HEK293 (cell line): ENCODE data around the gene TSEN54.

Experiments
- GLI2 ChIP-seq: fragments of 450-650 bp; formaldehyde crosslinking; IDR thresholded peaks from 2 replicates; pipeline ENCODE4; 2017; ENCODE audit warnings: missing biosample characterization, missing genetic modification characterization, low read depth, borderline replicate concordance
- GLI4 ChIP-seq: fragments of 450-650 bp; formaldehyde crosslinking; IDR thresholded peaks from 2 replicates; pipeline ENCODE4 v1.5.1; 2016; ENCODE audit warnings: missing biosample characterization, missing genetic modification characterization
- IKZF3 ChIP-seq: fragments of 450-650 bp; IDR thresholded peaks from 2 replicates; pipeline ENCODE4 v1.5.0; 2018; ENCODE audit warnings: missing biosample characterization, mild to moderate bottlenecking, missing genetic modification characterization, moderate library complexity
- KLF7 ChIP-seq: fragments of 450-650 bp; formaldehyde crosslinking; IDR thresholded peaks from 2 replicates; pipeline ENCODE4 v1.5.1; 2016; ENCODE audit warnings: missing biosample characterization, missing genetic modification characterization, borderline replicate concordance
- MEIS1 ChIP-seq: sonication (generic); formaldehyde crosslinking; IDR thresholded peaks from 2 replicates; pipeline ENCODE4 v1.8.1; 2022; ENCODE audit warnings: missing genetic modification reagents, mild to moderate bottlenecking, borderline replicate concordance
- PRDM4 ChIP-seq: fragments of 450-650 bp; formaldehyde crosslinking; IDR thresholded peaks from 2 replicates; pipeline ENCODE4 v1.5.1; 2017; ENCODE audit warnings: missing biosample characterization, missing genetic modification characterization
- SETDB1 ChIP-seq: IDR thresholded peaks from one replicate; pipeline ENCODE4 v1.6.1; 2017; ENCODE audit warnings: mild to moderate bottlenecking, low read length, moderate library complexity, mixed read lengths; ENCODE audit not compliant: insufficient read length
- SP2 ChIP-seq: fragments of 450-650 bp; formaldehyde crosslinking; IDR thresholded peaks from 2 replicates; pipeline ENCODE4 v1.5.1; 2016; ENCODE audit warnings: missing biosample characterization, missing genetic modification characterization
- SP3 ChIP-seq: fragments of 450-650 bp; formaldehyde crosslinking; IDR thresholded peaks from 2 replicates; pipeline ENCODE4 v1.5.1; 2016; ENCODE audit warnings: missing biosample characterization, missing genetic modification characterization
- ZBTB44 ChIP-seq: fragments of 450-650 bp; IDR thresholded peaks from 2 replicates; pipeline ENCODE4 v1.5.1; 2018; ENCODE audit warnings: missing biosample characterization, mild to moderate bottlenecking, missing genetic modification characterization
- ZFP69B ChIP-seq: fragments of 450-650 bp; formaldehyde crosslinking; IDR thresholded peaks from 2 replicates; pipeline ENCODE4 v1.5.1; 2016; ENCODE audit warnings: missing biosample characterization, missing genetic modification characterization
- ZNF112 ChIP-seq: fragments of 450-650 bp; formaldehyde crosslinking; IDR thresholded peaks from 2 replicates; pipeline ENCODE4 v1.5.0; 2017; ENCODE audit warnings: missing biosample characterization, missing genetic modification characterization
- ZNF121 ChIP-seq: fragments of 450-650 bp; formaldehyde crosslinking; IDR thresholded peaks from 2 replicates; pipeline ENCODE4 v1.5.1; 2016; ENCODE audit warnings: missing biosample characterization, missing genetic modification characterization
- ZNF148 ChIP-seq: fragments of 450-650 bp; formaldehyde crosslinking; IDR thresholded peaks from 2 replicates; pipeline ENCODE4 v1.5.0; 2017; ENCODE audit warnings: missing biosample characterization, missing genetic modification characterization, borderline replicate concordance
- ZNF184 ChIP-seq: fragments of 450-650 bp; IDR thresholded peaks from 2 replicates; pipeline ENCODE4 v1.5.1; 2018; ENCODE audit warnings: missing biosample characterization, mild to moderate bottlenecking, missing genetic modification characterization
- ZNF239 ChIP-seq: fragments of 450-650 bp; formaldehyde crosslinking; IDR thresholded peaks from 2 replicates; pipeline ENCODE4 v1.5.1; 2016; ENCODE audit warnings: missing biosample characterization, missing genetic modification characterization
- ZNF335 ChIP-seq: fragments of 450-650 bp; formaldehyde crosslinking; conservative IDR thresholded peaks from 2 replicates; pipeline ENCODE4 v1.5.1; 2016; ENCODE audit warnings: missing biosample characterization, missing genetic modification characterization
- ZNF350 ChIP-seq: fragments of 450-650 bp; formaldehyde crosslinking; IDR thresholded peaks from 2 replicates; pipeline ENCODE4 v1.5.0; 2017; ENCODE audit warnings: missing biosample characterization, mild to moderate bottlenecking, missing genetic modification characterization
- ZNF529 ChIP-seq: fragments of 450-650 bp; formaldehyde crosslinking; IDR thresholded peaks from 2 replicates; pipeline ENCODE4 v1.5.1; 2017; ENCODE audit warnings: missing genetic modification characterization, missing biosample characterization; ENCODE audit not compliant: insufficient replicate concordance
- ZNF530 ChIP-seq: fragments of 450-650 bp; formaldehyde crosslinking; IDR thresholded peaks from 2 replicates; pipeline ENCODE4 v1.5.1; 2016; ENCODE audit warnings: low read depth, missing biosample characterization, missing genetic modification characterization
- ZNF544 ChIP-seq: fragments of 450-650 bp; formaldehyde crosslinking; IDR thresholded peaks from 2 replicates; pipeline ENCODE4 v1.5.0; 2017; ENCODE audit warnings: missing biosample characterization, missing genetic modification characterization
- ZNF558 ChIP-seq: fragments of 450-650 bp; formaldehyde crosslinking; IDR thresholded peaks from 2 replicates; pipeline ENCODE4 v1.5.1; 2016; ENCODE audit warnings: missing biosample characterization, missing genetic modification characterization
- ZNF571 ChIP-seq: fragments of 450-650 bp; formaldehyde crosslinking; IDR thresholded peaks from 2 replicates; pipeline ENCODE4 v1.5.0; 2017; ENCODE audit warnings: missing biosample characterization, missing genetic modification characterization
- ZNF610 ChIP-seq: fragments of 450-650 bp; formaldehyde crosslinking; IDR thresholded peaks from 2 replicates; pipeline ENCODE4 v1.5.1; 2016; ENCODE audit warnings: missing biosample characterization, missing genetic modification characterization, borderline replicate concordance
- ZNF629 ChIP-seq: fragments of 450-650 bp; formaldehyde crosslinking; IDR thresholded peaks from 2 replicates; pipeline ENCODE4 v1.5.1; 2017; ENCODE audit warnings: missing biosample characterization, missing genetic modification characterization
- ZNF664 ChIP-seq: fragments of 450-650 bp; formaldehyde crosslinking; IDR thresholded peaks from 2 replicates; pipeline ENCODE4 v1.5.1; 2016; ENCODE audit warnings: missing biosample characterization, missing genetic modification characterization
- ZNF677 ChIP-seq: fragments of 450-650 bp; IDR thresholded peaks from 2 replicates; pipeline ENCODE4 v1.5.0; 2018; ENCODE audit warnings: missing biosample characterization, mild to moderate bottlenecking, missing genetic modification characterization, moderate library complexity
- ZNF701 ChIP-seq: fragments of 450-650 bp; formaldehyde crosslinking; IDR thresholded peaks from 2 replicates; pipeline ENCODE4 v1.5.1; 2016; ENCODE audit warnings: missing biosample characterization, missing genetic modification characterization
- ZNF768 ChIP-seq: fragments of 450-650 bp; formaldehyde crosslinking; IDR thresholded peaks from 2 replicates; pipeline ENCODE4 v1.5.1; 2018; ENCODE audit warnings: missing biosample characterization, mild to moderate bottlenecking, missing genetic modification characterization
- ZNF777 ChIP-seq: fragments of 450-650 bp; formaldehyde crosslinking; IDR thresholded peaks from 2 replicates; pipeline ENCODE4 v1.5.1; 2017; ENCODE audit warnings: missing biosample characterization, missing genetic modification characterization, borderline replicate concordance
- ZNF785 ChIP-seq: fragments of 450-650 bp; formaldehyde crosslinking; IDR thresholded peaks from 2 replicates; pipeline ENCODE4 v1.5.1; 2016; ENCODE audit warnings: missing biosample characterization, missing genetic modification characterization
- ZNF792 ChIP-seq: fragments of 450-650 bp; formaldehyde crosslinking; IDR thresholded peaks from 2 replicates; pipeline ENCODE4 v1.5.1; 2016; ENCODE audit warnings: missing biosample characterization, missing genetic modification characterization
- ZNF843 ChIP-seq: fragments of 450-650 bp; formaldehyde crosslinking; IDR thresholded peaks from 2 replicates; pipeline ENCODE4 v1.5.1; 2016; ENCODE audit warnings: missing biosample characterization, missing genetic modification characterization
- ZSCAN5A ChIP-seq: fragments of 450-650 bp; formaldehyde crosslinking; IDR thresholded peaks from 2 replicates; pipeline ENCODE4 v1.5.1; 2016; ENCODE audit warnings: missing biosample characterization, missing genetic modification characterization

TSEN54 gene

GRCh38 chr17:75515496-75516254, 653 bp upstream of the TSEN54 start, which contains the start of gene CASKIN2 (continued):
- TF ChIP-seq PRDM4 (tag by site-specific recombination) (0 out of 2 replicates have a peak, but pooled peaks have one; percentile 7), MEIS1 (CRISPR knock-in tag) (no peak), ZNF335 (tag by site-specific recombination) (peak; percentile 85), SP3 (tag by site-specific recombination) (peak; percentile 57), ZNF112 (tag by site-specific recombination) (no peak), ZNF677 (tag by site-specific recombination) (no peak), ZNF121 (tag by site-specific recombination) (no peak), ZNF544 (tag by site-specific recombination) (no peak), KLF7 (tag by site-specific recombination) (no peak), ZNF239 (tag by site-specific recombination) (no peak), ZNF785 (tag by site-specific recombination) (peak; percentile 12; the same call in 1 of the 2 replicates), ZNF558 (tag by site-specific recombination) (no peak), ZNF184 (tag by site-specific recombination) (0 out of 2 replicates have a peak, but pooled peaks have one; percentile 17), ZBTB44 (tag by site-specific recombination) (no peak), IKZF3 (tag by site-specific recombination) (peak; percentile 98), ZNF701 (tag by site-specific recombination) (no peak), ZNF664 (tag by site-specific recombination) (no peak), ZNF610 (tag by site-specific recombination) (peak; percentile 16), ZSCAN5A (peak; percentile 43; the same call in 1 of the 2 replicates), ZNF768 (tag by site-specific recombination) (no peak), SP2 (tag by site-specific recombination) (peak; percentile 94), ZNF148 (tag by site-specific recombination) (no peak), GLI4 (tag by site-specific recombination) (peak; percentile 18), ZNF529 (tag by site-specific recombination) (no peak), GLI2 (no peak), ZFP69B (peak; percentile 30; the same call in 1 of the 2 replicates), ZNF350 (tag by site-specific recombination) (no peak), ZNF629 (peak; percentile 46; the same call in 1 of the 2 replicates), ZNF792 (no peak), ZNF777 (tag by site-specific recombination) (0 out of 2 replicates have a peak, but pooled peaks have one; percentile 98), SETDB1 (no peak), ZNF571 (tag by site-specific recombination) (no peak), ZNF843 (tag by site-specific recombination) (no peak; the same call in 1 of the 2 replicates), ZNF530 (tag by site-specific recombination) (no peak)
